Transverse colon (tissue), 4 donors: ENCODE measurements around the gene FFAR2. TPM values are rescaled to one million over a fixed set of nuclear protein-coding genes. Genes with fewer than 3 reads are reported as not detected.

Experiments
- DNase-seq: peaks from one replicate; pipeline ENCODE4 v3.0.0-alpha.2; 2019
- H3K27ac ChIP-seq, 4 donors: fragments of 200-600 bp; sonication (generic); 2 replicates each; pipeline ENCODE4 v1.5.1; 2016 to 2018; ENCODE audit warnings: inconsistent platforms in 4 of 4
- H3K27me3 ChIP-seq: fragments of 200-600 bp; sonication (generic); 2 replicates; pipeline ENCODE4 v1.5.1; 2017; ENCODE audit warnings: inconsistent platforms
- H3K36me3 ChIP-seq, 4 donors: fragments of 200-600 bp; sonication (generic); 2 replicates each; pipeline ENCODE4 v1.5.1; 2017 to 2019; ENCODE audit warnings: inconsistent platforms in 4 of 4
- H3K4me1 ChIP-seq, 4 donors: fragments of 200-600 bp; sonication (generic); 2 replicates each; pipeline ENCODE4 v1.5.1; 2017 to 2020; ENCODE audit warnings: inconsistent platforms in 4 of 4
- H3K4me3 ChIP-seq, 4 donors: fragments of 200-600 bp; sonication (generic); 1 replicate in 1 of 4; 2 replicates in 3 of 4; pipeline versions ENCODE4 v1.5.1 to v1.6.1; 2017 to 2019; ENCODE audit warnings: inconsistent platforms in 4 of 4
- H3K9me3 ChIP-seq, 2 donors: fragments of 200-600 bp; sonication (generic); 2 replicates each; pipeline ENCODE4 v1.5.1; 2017 to 2019; ENCODE audit warnings: inconsistent platforms in 2 of 2
- EP300 ChIP-seq: sonication (generic); formaldehyde crosslinking; IDR thresholded peaks from one replicate; pipeline ENCODE4 v1.6.1; 2017; ENCODE audit warnings: antibody characterized with exemption, low read depth
- POLR2A ChIP-seq: fragments of 450-650 bp; IDR thresholded peaks from one replicate; pipeline ENCODE4 v1.6.1; 2016; ENCODE audit warnings: antibody characterized with exemption, mild to moderate bottlenecking, moderate library complexity
- POLR2AphosphoS5 ChIP-seq, 3 donors: sonication (generic); formaldehyde crosslinking; IDR thresholded peaks; one replicate each; pipeline ENCODE4 v1.6.1; 2016; ENCODE audit warnings: antibody characterized with exemption in 3 of 3
- WGBS, 2 donors: methylation state at CpG; one replicate each; pipeline ENCODE4 v1.1.5; 2018; ENCODE audit warnings: low coverage in 1 of 2; 5-methylcytosine and 5-hydroxymethylcytosine counted together
- in situ Hi-C, 4 donors: fragments of 200-750 bp; cut with MboI; loops; one replicate each; pipeline versions ENCODE4 v1.15.0 to v1.15.1; 2017; ENCODE audit warnings: low sequenced_read_pairs in 3 of 4, low pct_ligation_motif_present in 1 of 4, low pct_unique_long_range_greater_than_20kb in 1 of 4
- intact Hi-C: fragments of 100-400 bp; cut with DNase I; formaldehyde crosslinking; loops from one replicate; pipeline ENCODE4 v1.15.1; 2023; ENCODE audit warnings: low total_unique reads
- total RNA-seq, 4 donors: library from RNA; depleted of rRNA; stranded (reverse); fragments of >200 nt; gene quantifications; one replicate each; pipeline ENCODE4 v1.1.0, GENCODE V29; 2016
- TF ChIP-seq, protein P1 (sequence below), 5 experiments: fragments of 200-600 bp in 3 of 5; fragments of 450-650 bp in 2 of 5; sonication (generic) in 3 of 5; IDR thresholded peaks; 1 replicate in 2 of 5; 2 replicates in 3 of 5; pipeline ENCODE4 v1.5.1; 2016 to 2017; ENCODE audit warnings: antibody characterized with exemption in 5 of 5, inconsistent platforms in 3 of 5, mild to moderate bottlenecking in 2 of 5, moderate library complexity in 1 of 5

Gene FFAR2
- total RNA-seq, 4 donors from 2014 or later: 0.32 to 2.2 TPM; not detected in 2

- DNase-seq: no peak
- 87% methylated on average over 6 of the region's 6 CpGs; no CpG with 5 or more reads in 1 of the 2 donors for WGBS, 2 donors
- H3K4me1 ChIP-seq: no peaks in the 10 kb centered on the region
- no peak overlapping the region for H3K27ac ChIP-seq
- no peaks in the 10 kb centered on the region for H3K36me3 ChIP-seq
- TF ChIP-seq POLR2AphosphoS5 (IDR thresholded peaks at IDR 0.05) (no peak), EP300 (no peak), POLR2A (no peak)
- TF ChIP-seq, protein P1, sequence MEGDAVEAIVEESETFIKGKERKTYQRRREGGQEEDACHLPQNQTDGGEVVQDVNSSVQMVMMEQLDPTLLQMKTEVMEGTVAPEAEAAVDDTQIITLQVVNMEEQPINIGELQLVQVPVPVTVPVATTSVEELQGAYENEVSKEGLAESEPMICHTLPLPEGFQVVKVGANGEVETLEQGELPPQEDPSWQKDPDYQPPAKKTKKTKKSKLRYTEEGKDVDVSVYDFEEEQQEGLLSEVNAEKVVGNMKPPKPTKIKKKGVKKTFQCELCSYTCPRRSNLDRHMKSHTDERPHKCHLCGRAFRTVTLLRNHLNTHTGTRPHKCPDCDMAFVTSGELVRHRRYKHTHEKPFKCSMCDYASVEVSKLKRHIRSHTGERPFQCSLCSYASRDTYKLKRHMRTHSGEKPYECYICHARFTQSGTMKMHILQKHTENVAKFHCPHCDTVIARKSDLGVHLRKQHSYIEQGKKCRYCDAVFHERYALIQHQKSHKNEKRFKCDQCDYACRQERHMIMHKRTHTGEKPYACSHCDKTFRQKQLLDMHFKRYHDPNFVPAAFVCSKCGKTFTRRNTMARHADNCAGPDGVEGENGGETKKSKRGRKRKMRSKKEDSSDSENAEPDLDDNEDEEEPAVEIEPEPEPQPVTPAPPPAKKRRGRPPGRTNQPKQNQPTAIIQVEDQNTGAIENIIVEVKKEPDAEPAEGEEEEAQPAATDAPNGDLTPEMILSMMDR (IDR thresholded peaks at IDR 0.05): no peak
- in situ Hi-C loops: no loop called here
- H3K4me3 ChIP-seq: no peak overlapping the region
- H3K27me3 ChIP-seq: no peaks in the 10 kb centered on the region
- H3K9me3 ChIP-seq: no peaks in the 10 kb centered on the region
- intact Hi-C loops: no loop called here
Measured at GRCh38 chr19:35407619-35408018, 40.4 kb upstream of the FFAR2 start.

DNA sequence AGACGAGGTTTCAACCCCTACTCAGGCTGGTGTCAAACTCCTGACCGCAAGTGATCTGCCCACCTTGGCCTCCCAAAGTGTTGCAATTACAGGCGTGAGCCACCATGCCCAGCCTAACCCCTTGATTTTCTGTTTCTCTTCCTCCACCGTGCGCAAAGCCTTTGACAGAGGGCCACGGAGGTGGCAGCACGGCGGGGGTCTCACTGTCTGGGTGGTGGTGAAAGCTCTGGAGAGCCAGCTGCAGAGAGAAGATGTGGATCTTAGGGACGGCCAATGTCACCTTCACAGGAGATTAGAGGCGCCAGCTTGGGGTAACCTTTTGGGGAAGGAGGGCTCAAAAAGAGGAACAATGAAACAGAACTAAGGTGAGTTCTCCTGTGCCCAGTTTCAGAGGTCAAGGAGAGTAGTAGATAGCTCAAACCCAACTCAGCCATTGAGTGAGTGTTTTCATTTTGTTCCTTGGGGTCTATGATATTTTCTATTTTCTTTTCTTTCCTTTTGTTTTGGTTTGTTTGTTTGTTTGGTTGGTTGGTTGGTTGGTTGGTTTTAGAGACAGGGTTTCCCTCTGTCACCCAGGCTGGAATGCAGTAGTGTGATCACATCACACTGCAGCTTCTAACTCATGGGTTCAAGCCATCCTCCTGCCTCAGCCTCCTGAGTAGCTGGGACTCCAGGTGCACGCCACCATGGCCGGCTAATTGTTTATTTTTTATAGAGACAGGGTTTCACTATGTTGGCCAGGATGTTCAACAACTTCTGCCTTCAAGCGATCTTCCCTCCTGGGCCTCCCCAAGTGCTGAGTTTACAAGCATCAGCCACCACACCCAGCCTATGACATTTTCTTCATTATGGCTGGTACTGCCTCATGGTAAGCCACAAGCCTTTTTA, 39.5 kb upstream of the FFAR2 start:
- in situ Hi-C loops: no loop called here
- TF ChIP-seq POLR2AphosphoS5 (IDR thresholded peaks at IDR 0.05) (no peak), POLR2A (no peak), EP300 (no peak)
- TF ChIP-seq, protein P1 (IDR thresholded peaks at IDR 0.05): no peak
- Histone ChIP-seq H3K4me3 (no peak overlapping the region), H3K36me3 (no peaks in the 10 kb centered on the region), H3K27me3 (no peaks in the 10 kb centered on the region), H3K27ac (no peak overlapping the region), H3K9me3 (no peaks in the 10 kb centered on the region), H3K4me1 (no peaks in the 10 kb centered on the region)
- DNase-seq: no peak
- intact Hi-C loops: no loop called here
- 82 to 85% methylated on average over 3 to 13 of the region's 13 CpGs for WGBS, 2 donors

DNA sequence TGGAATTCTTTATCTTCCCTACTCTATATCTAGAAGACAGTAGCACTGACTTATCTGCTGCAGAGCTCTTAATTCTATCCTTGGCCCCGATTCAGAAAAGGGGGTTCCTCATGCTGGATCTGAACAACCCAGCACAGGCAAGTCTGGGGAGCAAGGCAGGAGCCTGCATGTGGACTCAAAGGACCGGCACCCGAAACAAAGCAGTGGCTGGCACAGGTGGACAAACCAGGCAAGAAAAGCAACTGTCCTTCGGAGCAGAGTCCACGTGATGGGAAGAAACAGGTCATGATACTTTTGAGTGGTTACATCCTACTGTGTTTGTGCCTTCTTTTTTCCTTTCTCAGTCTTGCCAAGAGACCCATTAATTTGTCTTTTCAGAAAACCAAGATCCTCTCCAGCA, 38.9 kb upstream of the FFAR2 start:
- 67 to 78% methylated on average over 4 to 5 of the region's 5 CpGs for WGBS, 2 donors
- Histone ChIP-seq H3K27me3 (no peaks in the 10 kb centered on the region), H3K4me1 (no peaks in the 10 kb centered on the region), H3K36me3 (no peaks in the 10 kb centered on the region), H3K27ac (no peak overlapping the region), H3K4me3 (no peak overlapping the region), H3K9me3 (no peaks in the 10 kb centered on the region)
- no peak for TF ChIP-seq POLR2A
- TF ChIP-seq POLR2AphosphoS5 (IDR thresholded peaks at IDR 0.05): no peak
- TF ChIP-seq, protein P1 (IDR thresholded peaks at IDR 0.05): no peak
- no peak for TF ChIP-seq EP300
- DNase-seq: no peak
- in situ Hi-C loops: no loop called here
- intact Hi-C loops: no loop called here

DNA sequence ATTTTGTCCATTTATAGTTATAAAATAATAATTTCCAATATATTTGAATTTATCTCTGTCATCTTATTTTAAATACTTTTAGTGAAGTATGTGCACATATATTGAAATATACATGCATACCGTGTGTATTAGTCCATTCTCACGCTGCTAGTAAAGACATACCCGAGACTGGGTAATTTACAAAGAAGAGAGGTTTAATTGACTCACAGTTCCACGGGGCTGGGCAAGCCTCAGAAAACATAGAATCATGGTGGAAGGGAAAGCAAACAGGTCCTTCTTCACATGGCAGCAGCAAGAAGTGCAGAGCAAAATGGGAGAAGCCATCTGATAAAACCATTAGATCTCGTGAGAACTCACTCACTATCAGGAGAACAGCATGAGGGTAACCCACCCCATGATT, 37.6 kb upstream of the FFAR2 start:
- Histone ChIP-seq H3K36me3 (no peaks in the 10 kb centered on the region), H3K27me3 (no peaks in the 10 kb centered on the region), H3K27ac (no peak overlapping the region), H3K4me3 (no peak overlapping the region), H3K9me3 (no peaks in the 10 kb centered on the region), H3K4me1 (no peaks in the 10 kb centered on the region)
- WGBS, 2 donors: 82 to 83% methylated on average over 4 to 5 of the region's 5 CpGs
- TF ChIP-seq EP300 (no peak), POLR2A (no peak), POLR2AphosphoS5 (IDR thresholded peaks at IDR 0.05) (no peak)
- TF ChIP-seq, protein P1 (IDR thresholded peaks at IDR 0.05): no peak
- intact Hi-C loops: no loop called here
- in situ Hi-C loops: no loop called here
- DNase-seq: no peak
